Lower leg skin (tissue), 4 donors: Measurements from ENCODE around the gene FGFRL1. TPM values are rescaled to one million over a fixed set of nuclear protein-coding genes. Genes with fewer than 3 reads are reported as not detected.
A peak's percentile ranks its signal among the peaks of the same experiment; 100 is the strongest.
"Not testable (repeated sequence)": the region's sequence is repeated elsewhere in the genome, so short reads cannot be mapped to it uniquely, and the experiment has no call there.

ENCODE experiments used
- DNase-seq, 2 donors: peaks; one replicate each; pipeline ENCODE4 v3.0.0-alpha.2; 2019; ENCODE audit warnings: low spot score in 2 of 2
- H3K4me3 ChIP-seq: fragments of 200-600 bp; sonication (generic); 2 replicates; pipeline ENCODE4 v1.5.1; 2017; ENCODE audit warnings: mild to moderate bottlenecking, low read depth; ENCODE audit not compliant: poor library complexity, severe bottlenecking
- CTCF ChIP-seq, 3 donors: fragments of 450-650 bp; IDR thresholded peaks; one replicate each; pipeline ENCODE4 v1.5.1; 2016; ENCODE audit warnings: antibody characterized with exemption in 3 of 3, mild to moderate bottlenecking in 3 of 3, moderate library complexity in 2 of 3
- POLR2A ChIP-seq, 2 donors: fragments of 450-650 bp; IDR thresholded peaks; one replicate each; pipeline ENCODE4 v1.6.1; 2016 to 2017; ENCODE audit warnings: antibody characterized with exemption in 2 of 2, mild to moderate bottlenecking in 1 of 2, moderate library complexity in 1 of 2
- WGBS, 2 donors: methylation state at CpG; one replicate each; pipeline ENCODE4 v1.1.5; 2018; 5-methylcytosine and 5-hydroxymethylcytosine counted together
- intact Hi-C: fragments of 100-400 bp; cut with DNase I; formaldehyde crosslinking; loops from one replicate; pipeline ENCODE4 v1.15.0; 2023; ENCODE audit warnings: low total_unique reads
- total RNA-seq, 4 donors: library from RNA; depleted of rRNA; stranded (reverse); fragments of >200 nt; gene quantifications; one replicate each; pipeline ENCODE4 v1.1.0, GENCODE V29; 2016

The FGFRL1 gene
- total RNA-seq, 4 donors from 2014 or later, result 7.4 to 13.7 (median 10.7) TPM

GRCh38 chr4:1049591-1049905, 38.1 kb downstream of the FGFRL1 start:
- 78 to 79% methylated on average over 17 to 21 of the region's 21 CpGs for WGBS, 2 donors
- H3K4me3 ChIP-seq, result no peak overlapping the region
- peak in 1 of 2 donors; percentile 85 for DNase-seq
- intact Hi-C loops, result no loop called here
- no peak for TF ChIP-seq CTCF (IDR thresholded peaks at IDR 0.05)
- no peak for TF ChIP-seq POLR2A (IDR thresholded peaks at IDR 0.05)

- intact Hi-C loops, result no loop called here
- H3K4me3 ChIP-seq, result no peak overlapping the region
- DNase-seq, result peak in 1 of 2 donors; percentile 84
- TF ChIP-seq POLR2A (IDR thresholded peaks at IDR 0.05), result no peak
- no peak for TF ChIP-seq CTCF (IDR thresholded peaks at IDR 0.05)
- 80 to 86% methylated on average over 39 to 40 of the region's 40 CpGs for WGBS, 2 donors
Observed at GRCh38 chr4:1050486-1051213, 39.2 kb downstream of the FGFRL1 start.

GRCh38 chr4:1051472-1051871, 40.0 kb downstream of the FGFRL1 start:
- WGBS, 2 donors, result 63 to 64% methylated on average over 9 of the region's 9 CpGs
- intact Hi-C loops, result no loop called here
- no peak for TF ChIP-seq POLR2A (IDR thresholded peaks at IDR 0.05)
- TF ChIP-seq CTCF (IDR thresholded peaks at IDR 0.05), result no peak
- DNase-seq, result peak in 1 of 2 donors; percentile 69
- no peak overlapping the region for H3K4me3 ChIP-seq

GRCh38 chr4:1052231-1052671, 40.8 kb downstream of the FGFRL1 start:
- intact Hi-C loops, result no loop called here
- peak in 1 of 2 donors; percentile 81 for DNase-seq
- WGBS, 2 donors, result 48 to 49% methylated on average over 10 to 15 of the region's 15 CpGs
- H3K4me3 ChIP-seq, result no peak overlapping the region
- TF ChIP-seq CTCF (IDR thresholded peaks at IDR 0.05) (no peak), POLR2A (IDR thresholded peaks at IDR 0.05) (no peak)

- intact Hi-C loops, result no loop called here
- peak in 1 of 2 donors; percentile 84 for DNase-seq
- TF ChIP-seq CTCF (IDR thresholded peaks at IDR 0.05), result no peak
- no peak for TF ChIP-seq POLR2A (IDR thresholded peaks at IDR 0.05)
- WGBS, 2 donors, result 26 to 28% methylated on average over 23 of the region's 24 CpGs
- no peak overlapping the region for H3K4me3 ChIP-seq
Observed at GRCh38 chr4:1053080-1053661, 41.7 kb downstream of the FGFRL1 start.

- H3K4me3 ChIP-seq, intact Hi-C loops: not testable (repeated sequence)
- 27 to 31% methylated on average over 5 to 7 of the region's 7 CpGs for WGBS, 2 donors
- peak in 1 of 2 donors; percentile 53 for DNase-seq
Observed at GRCh38 chr4:1053891-1054290, 42.5 kb downstream of the FGFRL1 start.

GRCh38 chr4:1054696-1055242, 43.3 kb downstream of the FGFRL1 start:
- H3K4me3 ChIP-seq, intact Hi-C loops: not testable (repeated sequence)
- peak in 1 of 2 donors; percentile 67 for DNase-seq
- 25% methylated on average over 8 of the region's 11 CpGs; no CpG with 5 or more reads in 1 of the 2 donors for WGBS, 2 donors

GRCh38 chr4:1055243-1055701, 43.8 kb downstream of the FGFRL1 start:
- H3K4me3 ChIP-seq, DNase-seq, intact Hi-C loops: not testable (repeated sequence)
- 21 to 40% methylated on average over 12 to 13 of the region's 13 CpGs for WGBS, 2 donors
